NCI-H524 treated with DMSO at 0.1 percent for 48 hours (cell line): ENCODE measurements around the gene FAM118B.
"Not testable (repeated sequence)": the region's sequence is repeated elsewhere in the genome, so short reads cannot be mapped to it uniquely, and the experiment has no call there.

Experiments
- DNase-seq: peaks from one replicate; lab custom pipeline; 2025; lab: John Stamatoyannopoulos, UW

The FAM118B gene

GRCh38 chr11:126219547-126219946 lies 8.0 kb downstream of the FAM118B start:
- DNase-seq: no peak

GRCh38 chr11:126224647-126225294 lies 13.2 kb downstream of the FAM118B start:
- no peak for DNase-seq

- no peak for DNase-seq
Observed at GRCh38 chr11:126225295-126225665, 13.7 kb downstream of the FAM118B start.

- DNase-seq: no peak
Observed at GRCh38 chr11:126226334-126227084, 14.9 kb downstream of the FAM118B start.

GRCh38 chr11:126229858-126230540 lies 18.4 kb downstream of the FAM118B start:
- DNase-seq: no peak

- DNase-seq: no peak
Observed at GRCh38 chr11:126231725-126232459, 20.3 kb downstream of the FAM118B start.

- no peak for DNase-seq
Observed at GRCh38 chr11:126232683-126233082, 21.1 kb downstream of the FAM118B start.

GRCh38 chr11:126233391-126233790 lies 21.8 kb downstream of the FAM118B start:
- no peak for DNase-seq

GRCh38 chr11:126246636-126247035 lies 35.1 kb downstream of the FAM118B start:
- DNase-seq: no peak

GRCh38 chr11:126253265-126253664 lies 41.7 kb downstream of the FAM118B start:
- no peak for DNase-seq

GRCh38 chr11:126254819-126255218 lies 43.2 kb downstream of the FAM118B start:
- DNase-seq: no peak

- not testable (repeated sequence) for DNase-seq
Observed at GRCh38 chr11:126255507-126255906, 43.9 kb downstream of the FAM118B start.

- DNase-seq: no peak
Observed at GRCh38 chr11:126256216-126256615, 44.6 kb downstream of the FAM118B start.

GRCh38 chr11:126257144-126257543 lies 45.6 kb downstream of the FAM118B start:
- DNase-seq: no peak

- no peak for DNase-seq
Observed at GRCh38 chr11:126257764-126258163, 46.2 kb downstream of the FAM118B start.

GRCh38 chr11:126262216-126262615 lies 50.6 kb downstream of the FAM118B start:
- DNase-seq: no peak

GRCh38 chr11:126263489-126263888 lies 51.9 kb downstream of the FAM118B start:
- DNase-seq: no peak

GRCh38 chr11:126265811-126266210 lies 54.2 kb downstream of the FAM118B start:
- DNase-seq: no peak

- no peak for DNase-seq
Observed at GRCh38 chr11:126267650-126268049, 56.1 kb downstream of the FAM118B start.

GRCh38 chr11:126268361-126268707 lies 56.8 kb downstream of the FAM118B start:
- DNase-seq: no peak

- DNase-seq: peak; percentile 93
Observed at GRCh38 chr11:126268708-126269579, 57.4 kb downstream of the FAM118B start, which contains the start of the genes FOXRED1 and SRPRA. Gene FOXRED1, plus strand, starts transcription at chr11:126269154. Its CDS starts 53 bp downstream, at chr11:126269207. Gene SRPRA, minus strand, starts transcription at chr11:126268895. Its CDS starts 91 bp downstream, at chr11:126268804.
